Duodenal mucosa (tissue), 2 donors: ENCODE results near the gene SYT15B.
"Not testable (repeated sequence)": the region's sequence is repeated elsewhere in the genome, so short reads cannot be mapped to it uniquely, and the experiment has no call there.

Source experiments
- H3K27ac ChIP-seq: one replicate; pipeline ENCODE4 v1.7.0; 2013; ENCODE audit warnings: low read depth, low read length
- H3K27me3 ChIP-seq, 2 donors: one replicate each; pipeline ENCODE4 v1.7.0; 2013; ENCODE audit warnings: low read length in 2 of 2, control low read depth in 1 of 2; ENCODE audit not compliant: insufficient read depth in 2 of 2, control insufficient read depth in 1 of 2
- H3K36me3 ChIP-seq, 2 donors: one replicate each; pipeline ENCODE4 v1.7.0; 2013; ENCODE audit warnings: low read length in 2 of 2, control low read depth in 1 of 2; ENCODE audit not compliant: insufficient read depth in 2 of 2, control insufficient read depth in 1 of 2
- H3K4me1 ChIP-seq, 2 donors: one replicate each; pipeline ENCODE4 v1.7.0; 2013; ENCODE audit warnings: low read length in 2 of 2, control low read depth in 1 of 2; ENCODE audit not compliant: insufficient read depth in 2 of 2, control insufficient read depth in 1 of 2
- H3K4me3 ChIP-seq, 2 donors: one replicate each; pipeline ENCODE4 v1.7.0; 2013; ENCODE audit warnings: low read length in 2 of 2, low read depth in 1 of 2
- H3K9ac ChIP-seq, 2 donors: one replicate each; pipeline ENCODE4 v1.7.0; 2013; ENCODE audit warnings: low read length in 2 of 2, low read depth in 1 of 2
- H3K9me3 ChIP-seq, 2 donors: one replicate each; pipeline ENCODE4 v1.7.0; 2013; ENCODE audit warnings: low read length in 2 of 2, control low read depth in 1 of 2; ENCODE audit not compliant: control insufficient read depth in 1 of 2

Gene SYT15B

DNA sequence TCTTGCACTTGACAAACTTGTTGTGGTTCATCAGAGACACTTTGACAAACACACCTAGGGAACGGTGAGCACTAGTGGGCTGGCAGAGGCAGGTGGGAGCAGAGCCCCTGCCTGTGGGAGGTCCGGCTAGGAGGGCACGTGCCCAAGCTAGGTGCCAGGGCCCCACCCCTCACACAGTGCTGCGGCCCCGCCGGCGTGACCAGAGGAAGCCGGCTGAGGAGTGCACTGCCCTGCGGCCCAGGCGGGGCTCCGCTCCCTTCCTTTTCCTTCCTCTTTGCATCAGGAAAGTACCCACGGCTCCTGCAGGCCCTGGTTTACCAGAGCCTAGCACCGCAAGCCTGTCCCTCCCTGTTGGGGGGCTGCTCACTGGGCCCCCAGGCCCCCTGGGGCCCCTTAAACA lies 7.2 kb downstream of the SYT15B start:
- not testable (repeated sequence) for H3K27ac ChIP-seq, H3K4me3 ChIP-seq, H3K9ac ChIP-seq, H3K27me3 ChIP-seq, H3K9me3 ChIP-seq, H3K4me1 ChIP-seq, H3K36me3 ChIP-seq

DNA sequence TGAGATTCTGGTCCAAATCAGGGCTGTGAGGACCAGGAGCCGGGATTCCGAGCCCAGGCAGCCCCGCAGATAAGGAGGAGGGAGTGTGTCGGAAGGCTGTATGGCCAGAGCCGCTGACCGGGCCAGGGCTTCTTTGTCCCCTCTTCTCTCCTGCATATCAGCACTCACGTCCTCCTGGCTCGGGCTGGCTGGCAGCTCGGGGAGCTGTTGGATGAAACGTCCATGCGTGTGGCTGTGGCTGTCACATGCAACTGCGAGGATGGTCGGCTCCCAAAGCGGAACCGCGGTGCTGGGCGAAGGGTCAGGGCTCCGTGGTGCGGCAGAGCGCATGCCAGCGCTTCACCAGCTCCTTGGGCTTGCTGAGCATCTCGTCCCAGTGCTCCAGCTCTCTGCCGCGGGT lies 9.5 kb downstream of the SYT15B start:
- not testable (repeated sequence) for H3K9ac ChIP-seq, H3K9me3 ChIP-seq, H3K36me3 ChIP-seq, H3K4me1 ChIP-seq, H3K27ac ChIP-seq, H3K4me3 ChIP-seq, H3K27me3 ChIP-seq

DNA sequence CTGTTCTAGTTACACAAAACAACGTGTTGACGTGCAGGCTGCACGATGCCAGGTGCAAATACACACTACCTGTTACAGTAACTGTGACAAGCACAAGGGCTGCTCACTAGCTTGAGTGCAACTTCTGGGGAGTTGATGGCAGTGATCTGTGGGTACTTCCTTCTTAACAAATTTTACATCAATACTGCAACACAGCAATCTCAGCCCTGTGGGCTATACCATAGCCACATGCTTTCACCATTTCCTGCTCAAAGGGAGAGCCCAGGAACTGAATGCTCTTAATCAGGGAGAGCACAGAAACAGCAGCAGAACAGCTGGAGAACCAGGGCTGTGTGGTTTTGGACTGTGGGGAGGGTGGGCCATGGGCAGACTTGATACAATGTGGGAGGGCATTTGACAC lies 10.2 kb downstream of the SYT15B start:
- not testable (repeated sequence) for H3K9ac ChIP-seq, H3K9me3 ChIP-seq, H3K4me1 ChIP-seq, H3K4me3 ChIP-seq, H3K27me3 ChIP-seq, H3K36me3 ChIP-seq, H3K27ac ChIP-seq

DNA sequence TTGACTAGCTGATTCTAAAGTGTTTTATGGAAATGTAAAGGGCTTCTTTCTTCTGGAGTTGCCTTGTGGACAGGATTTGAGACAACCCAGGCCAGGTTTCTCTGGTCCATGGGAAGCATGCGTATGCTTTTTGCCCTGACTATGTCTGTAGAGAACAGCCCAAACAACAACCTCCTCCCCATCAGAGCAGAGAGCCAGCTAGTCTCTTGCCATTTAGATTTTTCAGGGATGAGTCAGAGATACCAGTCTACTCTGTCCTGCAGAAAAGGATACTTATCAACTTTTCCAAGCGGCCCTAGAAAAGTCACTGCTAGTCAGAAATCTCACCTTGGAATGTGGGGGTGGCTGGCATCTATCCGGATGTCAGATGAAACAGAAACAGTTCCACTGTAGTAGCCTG lies 11.6 kb downstream of the SYT15B start:
- H3K4me3 ChIP-seq, H3K27ac ChIP-seq, H3K9me3 ChIP-seq, H3K9ac ChIP-seq, H3K27me3 ChIP-seq, H3K36me3 ChIP-seq, H3K4me1 ChIP-seq: not testable (repeated sequence)

DNA sequence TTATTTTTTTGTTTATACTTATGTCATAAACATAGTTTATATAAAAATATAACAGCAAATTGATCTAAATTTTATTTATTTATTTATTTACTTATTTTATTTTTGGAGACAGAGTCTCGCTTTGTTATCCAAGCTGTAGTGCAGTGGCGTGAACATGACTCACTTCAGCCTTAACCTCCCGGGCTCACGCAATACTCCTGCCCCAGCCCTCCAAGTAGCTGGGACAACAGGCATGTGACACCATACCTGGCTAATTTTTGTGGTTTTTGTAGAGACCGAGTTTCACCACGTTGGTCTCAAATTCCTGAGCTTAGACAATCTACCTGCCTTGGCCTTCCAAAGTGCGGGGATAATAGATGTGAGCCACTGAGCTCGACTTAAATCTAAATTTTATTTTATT lies 13.0 kb downstream of the SYT15B start:
- not testable (repeated sequence) for H3K9me3 ChIP-seq, H3K27me3 ChIP-seq, H3K4me3 ChIP-seq, H3K36me3 ChIP-seq, H3K9ac ChIP-seq, H3K27ac ChIP-seq, H3K4me1 ChIP-seq

DNA sequence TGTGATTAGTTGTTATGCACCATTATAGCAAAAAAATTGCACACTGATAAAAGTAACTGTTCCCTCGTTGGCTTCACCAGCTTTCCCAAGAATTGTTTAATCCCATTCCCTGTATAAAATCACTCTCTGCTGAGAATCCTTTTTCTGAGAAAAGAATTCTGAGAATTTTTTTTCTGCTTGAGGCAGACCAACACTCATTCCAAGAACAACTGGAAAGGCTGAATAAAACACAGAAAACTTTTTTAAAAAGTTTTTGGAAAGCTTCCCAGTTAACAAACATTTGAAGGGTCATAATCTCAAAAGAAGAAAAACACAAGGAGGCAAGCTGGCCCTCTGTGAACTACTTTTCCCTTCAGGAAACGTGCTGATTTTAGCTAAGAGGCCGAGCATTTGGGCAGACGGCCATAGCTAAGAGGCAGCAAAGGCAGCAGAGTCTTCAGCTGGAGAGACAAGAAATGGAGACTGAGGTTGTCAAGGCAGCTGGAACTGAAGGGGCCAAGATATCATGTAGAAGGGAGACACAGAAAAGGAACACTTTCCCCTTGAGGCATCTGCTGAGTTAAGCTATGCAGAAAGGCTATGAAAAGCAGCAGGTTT lies 16.5 kb downstream of the SYT15B start:
- H3K27ac ChIP-seq, H3K36me3 ChIP-seq, H3K27me3 ChIP-seq: not testable (repeated sequence)

DNA sequence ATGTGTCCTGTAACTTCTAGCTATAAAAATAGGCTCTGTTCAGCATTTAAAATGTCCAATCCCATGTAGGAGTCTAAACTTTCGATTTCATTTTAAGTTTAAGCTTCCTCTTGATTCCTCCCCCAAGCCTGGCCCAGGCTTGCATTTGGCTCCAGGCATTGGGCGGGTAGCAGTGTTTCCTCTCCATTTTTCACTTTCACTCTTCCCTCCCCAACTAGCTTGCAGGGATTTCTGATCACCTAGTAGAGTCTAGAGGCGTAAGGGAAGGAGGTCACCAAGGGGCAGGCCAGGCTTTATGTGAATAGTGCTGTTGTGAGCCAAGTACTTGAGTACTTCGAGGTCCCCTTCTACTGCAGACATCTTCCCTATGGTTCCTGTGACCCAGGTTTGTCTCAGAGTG lies 18.5 kb downstream of the SYT15B start:
- not testable (repeated sequence) for H3K9ac ChIP-seq, H3K9me3 ChIP-seq

More for the DNA sequence above, 16.5 kb downstream of the SYT15B start:
- H3K4me3 ChIP-seq, H3K9me3 ChIP-seq, H3K4me1 ChIP-seq, H3K9ac ChIP-seq: not testable (repeated sequence)

DNA sequence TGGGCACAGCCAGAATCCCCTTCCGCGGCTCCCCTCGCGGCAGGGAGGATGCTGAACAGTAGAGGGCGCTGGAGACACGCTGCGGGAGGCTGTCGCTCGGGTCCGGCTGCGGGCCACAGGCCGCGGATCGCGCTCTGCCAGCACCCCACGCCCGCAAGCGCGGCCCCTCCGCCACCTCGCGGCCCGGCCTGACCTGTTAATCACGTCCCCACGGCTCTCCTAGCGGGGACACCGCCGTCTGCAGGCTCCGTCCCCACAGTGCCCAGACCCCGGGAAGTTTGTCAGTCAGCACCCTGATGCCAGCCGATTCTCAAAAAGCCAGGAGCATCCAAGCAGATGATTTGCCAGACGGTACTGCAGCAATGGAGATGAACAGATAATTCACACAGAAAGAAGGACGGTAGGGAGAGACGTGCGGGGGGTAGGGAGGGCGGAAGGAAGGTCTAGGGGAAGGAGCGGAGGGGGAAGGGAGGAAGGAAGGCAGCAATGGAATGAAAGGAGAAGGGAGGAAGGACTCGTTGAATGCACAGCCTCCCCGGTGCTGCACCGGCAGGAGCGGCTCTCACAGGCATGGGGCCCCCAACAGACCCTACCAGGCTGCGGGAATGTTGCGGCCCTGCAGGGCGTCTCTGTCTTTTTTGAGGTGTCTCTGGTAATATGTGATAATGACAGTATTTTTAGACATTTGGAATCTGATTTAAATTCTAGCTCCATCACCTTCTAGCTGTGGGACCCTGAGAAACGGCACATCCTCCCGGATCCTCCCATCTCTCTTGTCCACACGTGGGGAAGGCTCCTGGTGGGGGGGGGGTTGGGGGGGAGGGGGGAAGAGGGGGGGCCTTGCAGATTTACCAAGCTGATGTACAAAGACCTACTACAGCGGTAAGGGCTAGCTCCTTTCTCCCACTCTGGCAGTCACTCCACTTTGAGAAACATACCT lies 19.5 kb downstream of the SYT15B start:
- not testable (repeated sequence) for H3K27ac ChIP-seq

More for the DNA sequence above, 18.5 kb downstream of the SYT15B start:
- not testable (repeated sequence) for H3K27ac ChIP-seq, H3K36me3 ChIP-seq, H3K27me3 ChIP-seq, H3K4me3 ChIP-seq, H3K4me1 ChIP-seq

DNA sequence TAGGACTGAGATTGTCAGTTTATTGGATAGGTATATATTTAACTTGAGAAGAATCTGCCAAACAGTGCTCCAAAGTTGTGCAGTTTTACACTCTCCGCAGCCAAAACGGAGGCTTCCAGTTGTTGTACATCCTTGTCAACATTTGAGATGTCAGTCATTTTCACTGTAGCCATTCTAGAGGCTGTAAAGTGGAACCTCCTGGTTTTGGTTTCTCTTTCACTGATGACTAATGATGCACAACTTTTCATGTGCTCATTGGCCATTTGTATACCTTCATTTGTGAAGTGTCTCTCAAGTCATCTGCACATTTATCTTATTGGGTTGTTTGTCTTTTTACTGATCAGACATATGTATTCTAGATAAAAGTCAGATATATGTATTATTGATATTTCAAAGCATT lies 22.5 kb downstream of the SYT15B start:
- not testable (repeated sequence) for H3K27me3 ChIP-seq, H3K4me3 ChIP-seq, H3K27ac ChIP-seq, H3K9me3 ChIP-seq, H3K4me1 ChIP-seq, H3K36me3 ChIP-seq, H3K9ac ChIP-seq

More for the DNA sequence above, 19.5 kb downstream of the SYT15B start:
- H3K36me3 ChIP-seq, H3K27me3 ChIP-seq, H3K9ac ChIP-seq, H3K9me3 ChIP-seq, H3K4me1 ChIP-seq: not testable (repeated sequence)
- H3K4me3 ChIP-seq = peak overlapping the region in 1 of 2 donors; percentile 54

DNA sequence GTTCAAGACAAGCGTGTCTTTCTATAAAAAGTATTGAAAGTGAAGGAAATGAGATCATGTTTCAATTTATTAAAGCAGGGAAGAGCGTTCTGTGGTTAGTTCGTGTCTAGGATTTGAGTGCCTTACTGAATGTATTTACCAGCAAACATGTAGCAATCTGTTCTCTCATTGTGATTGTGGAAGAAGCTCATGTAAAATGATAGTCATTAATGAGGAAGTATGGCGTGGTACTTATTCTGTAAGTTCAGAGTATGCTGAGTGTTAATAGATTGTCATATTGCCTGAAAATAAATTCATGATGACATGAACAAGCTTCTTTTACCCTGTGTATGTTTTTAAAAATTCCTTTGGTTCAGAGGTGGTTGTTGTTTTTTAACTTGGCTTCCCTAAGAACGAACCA lies 32.5 kb downstream of the SYT15B start:
- H3K9ac ChIP-seq, H3K36me3 ChIP-seq, H3K9me3 ChIP-seq, H3K4me1 ChIP-seq, H3K27ac ChIP-seq, H3K4me3 ChIP-seq, H3K27me3 ChIP-seq: not testable (repeated sequence)
